Neural cell (in vitro differentiated cells): ENCODE measurements around the gene TEX2. TPM values are rescaled to one million over a fixed set of nuclear protein-coding genes. Genes with fewer than 3 reads are reported as not detected.

ENCODE experiments used
- H2AFZ ChIP-seq: fragments of 200-600, 300-800 bp; sonication (generic), shearing (Covaris generic); 2 replicates; pipeline ENCODE4 v1.6.0; 2014; ENCODE audit warnings: low read depth, mild to moderate bottlenecking, antibody characterized with exemption, low read length, moderate library complexity
- H3F3A ChIP-seq: fragments of 200-600 bp; shearing (Covaris generic); 2 replicates; pipeline ENCODE4 v1.6.1; 2016; ENCODE audit warnings: mild to moderate bottlenecking, moderate library complexity, mixed read lengths, antibody characterized with exemption, low read length; ENCODE audit not compliant: insufficient read depth, poor library complexity, severe bottlenecking
- H3K27ac ChIP-seq: fragments of 200-600, 300-800 bp; sonication (generic), shearing (Covaris generic); 2 replicates; pipeline ENCODE4 v1.5.1; 2014; ENCODE audit warnings: mild to moderate bottlenecking, low read length, moderate library complexity
- H3K27me3 ChIP-seq: fragments of 300-800, 200-600 bp; sonication (generic), shearing (Covaris generic); 2 replicates; pipeline ENCODE4 v1.6.0; 2014; ENCODE audit warnings: mild to moderate bottlenecking, low read depth, low read length, moderate library complexity; ENCODE audit not compliant: insufficient read depth
- H3K36me3 ChIP-seq: fragments of 300-800, 200-600 bp; sonication (generic), shearing (Covaris generic); 2 replicates; pipeline ENCODE4 v1.5.1; 2014; ENCODE audit warnings: mild to moderate bottlenecking, antibody characterized with exemption, low read length, moderate library complexity; ENCODE audit not compliant: insufficient read depth
- H3K4me2 ChIP-seq: fragments of 300-800, 200-600 bp; sonication (generic), shearing (Covaris generic); 2 replicates; pipeline ENCODE4 v1.6.0; 2014; ENCODE audit warnings: mild to moderate bottlenecking, low read length
- H3K4me3 ChIP-seq: fragments of 300-800, 200-600 bp; sonication (generic), shearing (Covaris generic); 2 replicates; pipeline ENCODE4 v1.5.1; 2014; ENCODE audit warnings: mild to moderate bottlenecking, low read length, moderate library complexity
- H3K79me2 ChIP-seq: fragments of 200-600 bp; shearing (Covaris generic); replicated peaks from 2 replicates; pipeline ENCODE4 v1.6.0; 2014; ENCODE audit warnings: mild to moderate bottlenecking, low read length, moderate library complexity; ENCODE audit not compliant: insufficient read depth
- H3K9ac ChIP-seq: fragments of 300-800, 200-600 bp; sonication (generic), shearing (Covaris generic); 2 replicates; pipeline ENCODE4 v1.6.1; 2016; ENCODE audit warnings: mild to moderate bottlenecking, low read length, mixed read lengths
- H3K9me2 ChIP-seq: fragments of 200-600 bp; shearing (Covaris generic); 2 replicates; pipeline ENCODE4 v1.6.1; 2016; ENCODE audit warnings: mild to moderate bottlenecking, low read length, mixed read lengths; ENCODE audit not compliant: insufficient read depth
- H3K9me3 ChIP-seq: fragments of 200-600, 300-800 bp; sonication (generic), shearing (Covaris generic); 2 replicates; pipeline ENCODE4 v1.6.1; 2016; ENCODE audit warnings: mild to moderate bottlenecking, mixed run types, low read length, moderate library complexity, mixed read lengths
- H4K20me1 ChIP-seq: fragments of 200-600 bp; shearing (Covaris generic); 2 replicates; pipeline ENCODE4 v1.6.1; 2016; ENCODE audit warnings: mild to moderate bottlenecking, mixed run types; ENCODE audit not compliant: insufficient read depth
- EP300 ChIP-seq: fragments of 450-650 bp; conservative IDR thresholded peaks from 2 replicates; pipeline ENCODE4 v1.6.1; 2014; ENCODE audit warnings: antibody characterized with exemption, mild to moderate bottlenecking, moderate library complexity; ENCODE audit not compliant: poor library complexity, severe bottlenecking
- EZH2 ChIP-seq: fragments of 200-600, 300-800 bp; shearing (Covaris generic), sonication (generic); IDR thresholded peaks from 2 replicates; pipeline ENCODE4 v1.6.1; 2014; ENCODE audit warnings: antibody characterized with exemption, low read length, borderline replicate concordance, mild to moderate bottlenecking; ENCODE audit not compliant: insufficient read depth, poor library complexity, severe bottlenecking
- MXI1 ChIP-seq: fragments of 450-650 bp; conservative IDR thresholded peaks from 2 replicates; pipeline ENCODE4 v1.6.1; 2014; ENCODE audit warnings: antibody characterized with exemption, mild to moderate bottlenecking; ENCODE audit not compliant: poor library complexity, severe bottlenecking
- POLR2AphosphoS5 ChIP-seq: IDR thresholded peaks from 2 replicates; pipeline ENCODE4 v1.6.1; 2012
- RAD21 ChIP-seq: fragments of 450-650 bp; conservative IDR thresholded peaks from 2 replicates; pipeline ENCODE4 v1.6.1; 2014; ENCODE audit warnings: antibody characterized with exemption, mild to moderate bottlenecking, moderate library complexity
- SMC3 ChIP-seq: fragments of 450-650 bp; conservative IDR thresholded peaks from 2 replicates; pipeline ENCODE4 v1.6.1; 2014; ENCODE audit warnings: antibody characterized with exemption, mild to moderate bottlenecking, moderate library complexity; ENCODE audit not compliant: poor library complexity
- TAF1 ChIP-seq: IDR thresholded peaks from 2 replicates; pipeline ENCODE4 v1.6.1; 2012; ENCODE audit warnings: low read depth
- polyA plus RNA-seq: library from polyadenylated mRNA; depleted of rRNA; stranded (reverse); fragments of >200 nt; gene quantifications from 2 replicates; pipeline ENCODE4 v1.2.3, GENCODE V29; 2014
- TF ChIP-seq, protein P1 (sequence below): fragments of 450-650 bp; IDR thresholded peaks from 2 replicates; pipeline ENCODE4 v1.5.1; 2014; ENCODE audit warnings: antibody characterized with exemption, mild to moderate bottlenecking, moderate library complexity; ENCODE audit not compliant: poor library complexity, severe bottlenecking
- TF ChIP-seq, protein P2 (sequence below): IDR thresholded peaks from 2 replicates; pipeline ENCODE4 v1.6.1; 2012; ENCODE audit warnings: borderline replicate concordance

TEX2 gene
- polyA plus RNA-seq, 1 donor from 2014 or later = 19.7 TPM

DNA sequence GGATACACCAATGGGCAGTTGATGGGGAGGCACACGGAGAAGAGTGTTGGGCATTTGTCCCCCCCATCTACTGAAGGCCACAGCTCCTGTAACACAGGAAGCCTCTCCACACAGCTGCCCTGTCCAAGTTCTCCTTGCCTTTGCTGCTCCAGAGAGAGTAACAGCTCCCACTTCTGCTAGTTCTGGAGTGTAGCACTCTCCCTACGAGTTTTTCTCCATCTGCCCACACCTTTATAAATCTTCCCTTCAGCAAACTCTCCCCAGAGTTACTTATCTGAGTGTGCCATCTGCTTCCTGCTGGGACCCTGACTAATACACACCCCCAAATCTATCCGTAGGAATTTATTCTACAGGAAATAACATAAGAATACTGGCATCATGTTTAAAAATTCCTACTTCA is 90.5 kb downstream of the TEX2 start:
- H3K27me3 ChIP-seq = no peaks in the 10 kb centered on the region
- no peak overlapping the region for H2AFZ ChIP-seq
- no peak overlapping the region for H3K4me3 ChIP-seq
- no peaks in the 10 kb centered on the region for H3K9me3 ChIP-seq
- no peak overlapping the region for H3K9ac ChIP-seq
- no peak overlapping the region for H3K4me2 ChIP-seq
- no peaks in the 10 kb centered on the region for H3K9me2 ChIP-seq
- H3K36me3 ChIP-seq = no peaks in the 10 kb centered on the region
- TF ChIP-seq POLR2AphosphoS5 (no peak), EZH2 (no peak), EP300 (no peak)
- TF ChIP-seq, protein P1, sequence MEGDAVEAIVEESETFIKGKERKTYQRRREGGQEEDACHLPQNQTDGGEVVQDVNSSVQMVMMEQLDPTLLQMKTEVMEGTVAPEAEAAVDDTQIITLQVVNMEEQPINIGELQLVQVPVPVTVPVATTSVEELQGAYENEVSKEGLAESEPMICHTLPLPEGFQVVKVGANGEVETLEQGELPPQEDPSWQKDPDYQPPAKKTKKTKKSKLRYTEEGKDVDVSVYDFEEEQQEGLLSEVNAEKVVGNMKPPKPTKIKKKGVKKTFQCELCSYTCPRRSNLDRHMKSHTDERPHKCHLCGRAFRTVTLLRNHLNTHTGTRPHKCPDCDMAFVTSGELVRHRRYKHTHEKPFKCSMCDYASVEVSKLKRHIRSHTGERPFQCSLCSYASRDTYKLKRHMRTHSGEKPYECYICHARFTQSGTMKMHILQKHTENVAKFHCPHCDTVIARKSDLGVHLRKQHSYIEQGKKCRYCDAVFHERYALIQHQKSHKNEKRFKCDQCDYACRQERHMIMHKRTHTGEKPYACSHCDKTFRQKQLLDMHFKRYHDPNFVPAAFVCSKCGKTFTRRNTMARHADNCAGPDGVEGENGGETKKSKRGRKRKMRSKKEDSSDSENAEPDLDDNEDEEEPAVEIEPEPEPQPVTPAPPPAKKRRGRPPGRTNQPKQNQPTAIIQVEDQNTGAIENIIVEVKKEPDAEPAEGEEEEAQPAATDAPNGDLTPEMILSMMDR = no peak
- no peaks in the 10 kb centered on the region for H4K20me1 ChIP-seq
- H3F3A ChIP-seq = no peaks in the 10 kb centered on the region
- no peaks in the 10 kb centered on the region for H3K79me2 ChIP-seq
- no peak overlapping the region for H3K27ac ChIP-seq

DNA sequence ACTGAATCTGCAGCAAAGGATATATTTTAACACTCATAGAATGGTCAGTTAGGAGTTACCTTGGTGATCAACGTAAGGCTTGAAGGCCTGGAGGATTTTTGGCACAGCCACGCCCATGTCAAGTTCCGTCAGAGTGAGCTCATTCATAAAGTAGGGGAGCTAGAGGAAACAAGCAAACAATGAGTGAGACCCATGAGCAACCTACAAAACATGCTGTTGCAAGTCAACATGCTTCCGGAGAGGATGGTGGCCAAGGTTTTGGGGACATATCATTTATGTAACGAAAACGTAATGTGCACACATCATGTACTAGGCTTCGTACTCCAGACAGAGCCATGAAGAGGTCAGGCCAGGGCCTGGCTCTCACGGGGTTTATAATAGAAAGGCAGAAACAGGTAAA is 92.0 kb downstream of the TEX2 start:
- H3K36me3 ChIP-seq = no peaks in the 10 kb centered on the region
- H3K4me3 ChIP-seq = no peak overlapping the region
- H3K79me2 ChIP-seq = no peaks in the 10 kb centered on the region
- no peak overlapping the region for H3K27ac ChIP-seq
- no peaks in the 10 kb centered on the region for H3K27me3 ChIP-seq
- TF ChIP-seq EP300 (no peak), RAD21 (no peak), MXI1 (no peak), EZH2 (no peak), SMC3 (no peak), TAF1 (no peak), POLR2AphosphoS5 (no peak)
- TF ChIP-seq, protein P1 = no peak
- TF ChIP-seq, protein P2, sequence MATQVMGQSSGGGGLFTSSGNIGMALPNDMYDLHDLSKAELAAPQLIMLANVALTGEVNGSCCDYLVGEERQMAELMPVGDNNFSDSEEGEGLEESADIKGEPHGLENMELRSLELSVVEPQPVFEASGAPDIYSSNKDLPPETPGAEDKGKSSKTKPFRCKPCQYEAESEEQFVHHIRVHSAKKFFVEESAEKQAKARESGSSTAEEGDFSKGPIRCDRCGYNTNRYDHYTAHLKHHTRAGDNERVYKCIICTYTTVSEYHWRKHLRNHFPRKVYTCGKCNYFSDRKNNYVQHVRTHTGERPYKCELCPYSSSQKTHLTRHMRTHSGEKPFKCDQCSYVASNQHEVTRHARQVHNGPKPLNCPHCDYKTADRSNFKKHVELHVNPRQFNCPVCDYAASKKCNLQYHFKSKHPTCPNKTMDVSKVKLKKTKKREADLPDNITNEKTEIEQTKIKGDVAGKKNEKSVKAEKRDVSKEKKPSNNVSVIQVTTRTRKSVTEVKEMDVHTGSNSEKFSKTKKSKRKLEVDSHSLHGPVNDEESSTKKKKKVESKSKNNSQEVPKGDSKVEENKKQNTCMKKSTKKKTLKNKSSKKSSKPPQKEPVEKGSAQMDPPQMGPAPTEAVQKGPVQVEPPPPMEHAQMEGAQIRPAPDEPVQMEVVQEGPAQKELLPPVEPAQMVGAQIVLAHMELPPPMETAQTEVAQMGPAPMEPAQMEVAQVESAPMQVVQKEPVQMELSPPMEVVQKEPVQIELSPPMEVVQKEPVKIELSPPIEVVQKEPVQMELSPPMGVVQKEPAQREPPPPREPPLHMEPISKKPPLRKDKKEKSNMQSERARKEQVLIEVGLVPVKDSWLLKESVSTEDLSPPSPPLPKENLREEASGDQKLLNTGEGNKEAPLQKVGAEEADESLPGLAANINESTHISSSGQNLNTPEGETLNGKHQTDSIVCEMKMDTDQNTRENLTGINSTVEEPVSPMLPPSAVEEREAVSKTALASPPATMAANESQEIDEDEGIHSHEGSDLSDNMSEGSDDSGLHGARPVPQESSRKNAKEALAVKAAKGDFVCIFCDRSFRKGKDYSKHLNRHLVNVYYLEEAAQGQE = no peak
- no peak overlapping the region for H3K4me2 ChIP-seq
- no peak overlapping the region for H2AFZ ChIP-seq
- H3K9me2 ChIP-seq = no peaks in the 10 kb centered on the region
- H3K9ac ChIP-seq = no peak overlapping the region
- no peaks in the 10 kb centered on the region for H3K9me3 ChIP-seq
- H3F3A ChIP-seq = no peaks in the 10 kb centered on the region
- no peaks in the 10 kb centered on the region for H4K20me1 ChIP-seq
